K562 (cell line): ENCODE results near the gene LTBP4. TPM values are rescaled to one million over a fixed set of nuclear protein-coding genes. Genes with fewer than 3 reads are reported as not detected.
A peak's percentile ranks its signal among the peaks of the same experiment; 100 is the strongest.

ENCODE experiments used
- ATAC-seq: fragments of 200-7000 bp; cut with Tn5 transposase; 3 replicates; pipeline ENCODE4 v1.9.1; 2020; ENCODE audit warnings: moderate library complexity
- BruUV-seq: library from RNA; stranded (reverse); fragments of 400-500 nt; replicated peaks from 2 replicates; lab custom pipeline; 2021; lab: Mats Ljungman, UMichigan
- CTCF ChIA-PET: fragments of 300-600 bp; formaldehyde crosslinking; extraction: SDS; loops from one replicate; lab custom pipeline; 2021; ENCODE audit warnings: low intra/inter-chr PET ratio; lab: Yijun Ruan, JAX
- POLR2A ChIA-PET: fragments of 300-600, 350-650 bp; sonication (Branson Sonifier 250); formaldehyde crosslinking; extraction: SDS; loops from one replicate; lab custom pipeline; 2021; ENCODE audit warnings: antibody characterized with exemption, inconsistent platforms; lab: Yijun Ruan, JAX
- DNase-seq, 4 experiments: peaks; one replicate each; pipeline versions ENCODE4 v3.0.0 to v3.0.0-alpha.2; 2011 to 2018; ENCODE audit warnings: low spot score in 3 of 4, mixed read lengths in 3 of 4; ENCODE audit errors: extremely low read depth in 1 of 4
- FAIRE-seq: peaks from 2 replicates; lab custom pipeline; 2011; peaks lifted over from hg19 to GRCh38; lab: Jason Lieb, UNC
- H2AFZ ChIP-seq: 2 replicates; pipeline ENCODE4 v1.6.0; 2011; ENCODE audit warnings: low read depth, low read length, control low read depth, inconsistent platforms
- H3K27ac ChIP-seq: fragments of 200-600 bp; 3 replicates; pipeline ENCODE4 v1.8.0; 2011; ENCODE audit warnings: low read depth, mild to moderate bottlenecking, control low read depth, inconsistent platforms, low read length, moderate library complexity, mixed read lengths; ENCODE audit errors: extremely low read depth
- H3K27me3 ChIP-seq, 2 experiments: fragments of 300-600 bp in 1 of 2; 2 replicates in 1 of 2; 3 replicates in 1 of 2; pipeline versions ENCODE4 v1.6.0 to v1.8.0; 2011; ENCODE audit warnings: inconsistent platforms in 2 of 2, low read length in 2 of 2, mild to moderate bottlenecking in 1 of 2, mixed read lengths in 1 of 2, moderate library complexity in 1 of 2; ENCODE audit not compliant: control insufficient read depth in 2 of 2, insufficient read depth in 2 of 2
- H3K36me3 ChIP-seq: fragments of 300-600 bp; 3 replicates; pipeline ENCODE4 v1.8.0; 2011; ENCODE audit warnings: mild to moderate bottlenecking, low read length, inconsistent platforms; ENCODE audit not compliant: control insufficient read depth, insufficient read depth
- H3K4me1 ChIP-seq, 2 experiments: fragments of 200-600 bp in 1 of 2; replicated peaks in 1 of 2; 2 replicates in 1 of 2; 3 replicates in 1 of 2; pipeline versions ENCODE4 v1.5.1 to v1.8.0; 2011; ENCODE audit warnings: inconsistent platforms in 2 of 2, low read length in 2 of 2, mild to moderate bottlenecking in 1 of 2, mixed read lengths in 1 of 2, moderate library complexity in 1 of 2; ENCODE audit not compliant: control insufficient read depth in 2 of 2, insufficient read depth in 2 of 2
- H3K4me2 ChIP-seq: 2 replicates; pipeline ENCODE4 v1.6.1; 2011; ENCODE audit warnings: low read length, control low read depth, inconsistent platforms, mixed read lengths; ENCODE audit not compliant: insufficient read depth
- H3K4me3 ChIP-seq: fragments of 200-600 bp; sonication (generic), shearing (Covaris generic); 2 replicates; pipeline ENCODE4 v1.5.1; 2016; ENCODE audit warnings: control low read depth, inconsistent platforms
- H3K79me2 ChIP-seq: fragments of 200-600 bp; 3 replicates; pipeline ENCODE4 v1.8.0; 2011; ENCODE audit warnings: low read length, inconsistent platforms; ENCODE audit not compliant: control insufficient read depth, insufficient read depth
- H3K9ac ChIP-seq, 2 experiments: 2 replicates each; pipeline versions ENCODE4 v1.6.0 to v1.6.1; 2011; ENCODE audit warnings: low read depth in 2 of 2, low read length in 2 of 2, control low read depth in 1 of 2, inconsistent platforms in 1 of 2, mild to moderate bottlenecking in 1 of 2, mixed read lengths in 1 of 2; ENCODE audit not compliant: insufficient read depth in 1 of 2
- H3K9me1 ChIP-seq: one replicate; pipeline ENCODE4 v1.6.0; 2011; ENCODE audit warnings: inconsistent platforms, mild to moderate bottlenecking, low read length, moderate library complexity; ENCODE audit not compliant: control insufficient read depth, insufficient read depth
- H3K9me3 ChIP-seq: replicated peaks from 2 replicates; pipeline ENCODE4 v1.5.1; 2011; ENCODE audit warnings: low read depth, low read length, inconsistent platforms; ENCODE audit not compliant: control insufficient read depth, insufficient read depth
- H4K20me1 ChIP-seq: replicated peaks from 2 replicates; pipeline ENCODE4 v1.6.1; 2011; ENCODE audit warnings: low read length, inconsistent platforms, mixed read lengths; ENCODE audit not compliant: control insufficient read depth, insufficient read depth
- ADNP ChIP-seq: fragments of 200-800 bp; sonication (Bioruptor generic); IDR thresholded peaks from 2 replicates; pipeline ENCODE4 v1.6.1; 2016; ENCODE audit warnings: missing genetic modification characterization, missing compliant biosample characterization
- BCOR ChIP-seq: fragments of 450-650 bp; IDR thresholded peaks from 2 replicates; pipeline ENCODE4 v1.6.1; 2016
- CHD4 ChIP-seq: fragments of 200-600 bp; sonication (generic); IDR thresholded peaks from 3 replicates; pipeline ENCODE4 v1.6.1; 2012; ENCODE audit warnings: low read depth, mild to moderate bottlenecking, mixed read lengths, low read length, inconsistent platforms; ENCODE audit not compliant: insufficient read depth, insufficient replicate concordance, poor library complexity, severe bottlenecking
- FOXA3 ChIP-seq, 2 experiments: fragments of 450-650 bp in 1 of 2; sonication (generic) in 1 of 2; formaldehyde crosslinking; IDR thresholded peaks in 1 of 2; conservative IDR thresholded peaks in 1 of 2; 2 replicates each; pipeline versions ENCODE4 v1.4.0 to v1.8.0; 2020 to 2022; ENCODE audit warnings: mild to moderate bottlenecking in 2 of 2, missing genetic modification reagents in 1 of 2
- HDAC2 ChIP-seq: fragments of 450-650 bp; IDR thresholded peaks from 2 replicates; pipeline ENCODE4 v1.6.1; 2016; ENCODE audit warnings: mild to moderate bottlenecking
- KDM1A ChIP-seq, 2 experiments: fragments of 450-650 bp; IDR thresholded peaks; 2 replicates each; pipeline ENCODE4 v1.6.1; 2016; ENCODE audit warnings: mild to moderate bottlenecking in 2 of 2
- RBM25 ChIP-seq: fragments of 200-400 bp; formaldehyde crosslinking; IDR thresholded peaks from 2 replicates; pipeline ENCODE4 v1.6.1; 2018; ENCODE audit warnings: low read length, low read depth, moderate library complexity; ENCODE audit not compliant: severe bottlenecking
- RCOR1 ChIP-seq, 2 experiments: IDR thresholded peaks; 2 replicates each; pipeline ENCODE4 v1.6.1; 2012; ENCODE audit warnings: low read depth in 2 of 2, low read length in 2 of 2, borderline replicate concordance in 1 of 2, improper control_type of control experiment in 1 of 2
- SMARCA5 ChIP-seq: fragments of 450-650 bp; IDR thresholded peaks from 2 replicates; pipeline ENCODE4 v1.6.1; 2016
- ZFP36 ChIP-seq: fragments of 150-350 bp; IDR thresholded peaks from 2 replicates; pipeline ENCODE4 v1.6.1; 2018; ENCODE audit warnings: low read length, low read depth; ENCODE audit not compliant: partially characterized antibody
- ZNF184 ChIP-seq: sonication (generic); formaldehyde crosslinking; IDR thresholded peaks from 2 replicates; pipeline ENCODE4 v1.5.0; 2020; ENCODE audit warnings: missing genetic modification reagents
- WGBS: fragments of 100-300 bp; shearing (Covaris generic); methylation state at CpG from one replicate; pipeline ENCODE4 v1.1.6; 2016; ENCODE audit warnings: low coverage, mixed read lengths; ENCODE audit not compliant: insufficient coverage; ENCODE audit errors: missing lambda C conversion rate; 5-methylcytosine and 5-hydroxymethylcytosine counted together
- in situ Hi-C: fragments of 300-500 bp; cut with MboI; formaldehyde crosslinking; loops from 4 replicates; pipeline ENCODE4 v1.15.0; 2018; ENCODE audit warnings: inconsistent platforms, mixed read lengths
- intact Hi-C: fragments of 100-400 bp; cut with micrococcal nuclease; formaldehyde crosslinking; loops from 2 replicates; pipeline ENCODE4 v1.14.2; 2022
- polyA plus RNA-seq, 8 experiments: library from polyadenylated mRNA; depleted of rRNA in 4 of 8; stranded (reverse) in 5 of 8; unstranded in 3 of 8; fragments of >200 nt; fragmentation: Nextera tagmentation in 2 of 8; fragmentation: Illumina TruSeq in 1 of 8; extraction: Ambion mirVana in 2 of 8; extraction: Trizol in 1 of 8; gene quantifications; 2 replicates each; pipeline versions ENCODE4 v1.2.1 to v1.2.3, GENCODE V29; 2011 to 2014; ENCODE audit warnings: inconsistent platforms in 1 of 8, missing spikeins in 1 of 8
- total RNA-seq, 7 experiments: library from RNA; depleted of rRNA in 6 of 7; stranded (reverse); fragments of >200 nt in 6 of 7; fragmentation: Illumina TruSeq in 2 of 7; extraction: Trizol in 2 of 7; gene quantifications; 2 replicates each; pipeline versions ENCODE4 v1.2.1 to v1.2.3, GENCODE V29; 2011 to 2021; ENCODE audit warnings: low replicate concordance in 1 of 7
- TF ChIP-seq, protein P1 (sequence below): sonication (generic); formaldehyde crosslinking; IDR thresholded peaks from 2 replicates; pipeline ENCODE4 v1.8.0; 2023; ENCODE audit warnings: mild to moderate bottlenecking, missing genetic modification reagents

The LTBP4 gene
- total and polyA plus RNA-seq, 9 of the 15 experiments (the other 6 are each of a cell fraction or from before 2014, with no cell fraction given): 0.35 to 160 (median 31.6) TPM

DNA sequence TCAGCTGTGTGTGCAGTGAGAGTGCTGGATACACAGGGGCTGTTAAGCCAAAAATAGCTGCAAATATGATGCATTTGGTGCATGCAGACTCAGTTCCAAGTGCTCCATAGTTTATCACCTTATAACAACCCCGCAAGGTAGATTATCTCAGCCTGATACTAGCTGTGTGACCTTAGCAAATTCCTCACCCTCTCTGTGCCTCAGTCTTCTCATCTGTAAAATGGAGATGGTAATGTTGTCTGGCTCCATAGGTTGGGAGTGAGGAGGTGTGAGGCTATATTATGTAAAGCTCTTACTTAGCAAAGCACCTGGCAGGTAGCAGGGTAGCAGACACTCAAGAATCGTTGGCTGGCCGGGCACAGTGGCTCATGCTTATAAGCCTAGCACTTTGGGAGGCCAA, 48.3 kb upstream of the LTBP4 start:
- H3K36me3 ChIP-seq: no peaks in the 10 kb centered on the region
- TF ChIP-seq FOXA3 (CRISPR knock-in tag; conservative IDR thresholded peaks at IDR 0.05 in 1 of 2, IDR thresholded peaks at IDR 0.05 in 1 of 2) (no peak), RBM25 (peak; percentile 91), RCOR1 (IDR thresholded peaks at IDR 0.05; ENCODE audit: borderline replicate concordance in 1 of 2, low read depth in 2 of 2, low read length in 2 of 2) (peak in 1 of 2 experiments; percentile 36; a peak in 1 of 4 replicates), BCOR (peak; percentile 84), CHD4 (peak; percentile 35), ADNP (tag) (peak; percentile 46; the same call in 1 of the 2 replicates), ZNF184 (CRISPR knock-in tag) (no peak), ZFP36 (peak; percentile 51), SMARCA5 (0 out of 2 replicates have a peak, but pooled peaks have one; percentile 52), KDM1A (IDR thresholded peaks at IDR 0.05) (peak; percentile 37 to 79; a peak in 3 of 4 replicates), HDAC2 (0 out of 2 replicates have a peak, but pooled peaks have one; percentile 32)
- TF ChIP-seq, protein P1, sequence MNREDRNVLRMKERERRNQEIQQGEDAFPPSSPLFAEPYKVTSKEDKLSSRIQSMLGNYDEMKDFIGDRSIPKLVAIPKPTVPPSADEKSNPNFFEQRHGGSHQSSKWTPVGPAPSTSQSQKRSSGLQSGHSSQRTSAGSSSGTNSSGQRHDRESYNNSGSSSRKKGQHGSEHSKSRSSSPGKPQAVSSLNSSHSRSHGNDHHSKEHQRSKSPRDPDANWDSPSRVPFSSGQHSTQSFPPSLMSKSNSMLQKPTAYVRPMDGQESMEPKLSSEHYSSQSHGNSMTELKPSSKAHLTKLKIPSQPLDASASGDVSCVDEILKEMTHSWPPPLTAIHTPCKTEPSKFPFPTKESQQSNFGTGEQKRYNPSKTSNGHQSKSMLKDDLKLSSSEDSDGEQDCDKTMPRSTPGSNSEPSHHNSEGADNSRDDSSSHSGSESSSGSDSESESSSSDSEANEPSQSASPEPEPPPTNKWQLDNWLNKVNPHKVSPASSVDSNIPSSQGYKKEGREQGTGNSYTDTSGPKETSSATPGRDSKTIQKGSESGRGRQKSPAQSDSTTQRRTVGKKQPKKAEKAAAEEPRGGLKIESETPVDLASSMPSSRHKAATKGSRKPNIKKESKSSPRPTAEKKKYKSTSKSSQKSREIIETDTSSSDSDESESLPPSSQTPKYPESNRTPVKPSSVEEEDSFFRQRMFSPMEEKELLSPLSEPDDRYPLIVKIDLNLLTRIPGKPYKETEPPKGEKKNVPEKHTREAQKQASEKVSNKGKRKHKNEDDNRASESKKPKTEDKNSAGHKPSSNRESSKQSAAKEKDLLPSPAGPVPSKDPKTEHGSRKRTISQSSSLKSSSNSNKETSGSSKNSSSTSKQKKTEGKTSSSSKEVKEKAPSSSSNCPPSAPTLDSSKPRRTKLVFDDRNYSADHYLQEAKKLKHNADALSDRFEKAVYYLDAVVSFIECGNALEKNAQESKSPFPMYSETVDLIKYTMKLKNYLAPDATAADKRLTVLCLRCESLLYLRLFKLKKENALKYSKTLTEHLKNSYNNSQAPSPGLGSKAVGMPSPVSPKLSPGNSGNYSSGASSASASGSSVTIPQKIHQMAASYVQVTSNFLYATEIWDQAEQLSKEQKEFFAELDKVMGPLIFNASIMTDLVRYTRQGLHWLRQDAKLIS (CRISPR knock-in tag): no peak
- in situ Hi-C loops: no loop called here
- intact Hi-C loops: no loop called here
- ATAC-seq (no peak), DNase-seq (no peak), FAIRE-seq (no peak)
- peaks cover 3 to 36% of the 10 kb centered on the region in 2 experiments for H3K27me3 ChIP-seq
- CTCF ChIA-PET: no interaction called here
- no peak overlapping the region for H3K4me3 ChIP-seq
- no peaks in the 10 kb centered on the region for H4K20me1 ChIP-seq
- no peak overlapping the region for H3K4me2 ChIP-seq
- no TSS peak for BruUV-seq
- no peaks in the 10 kb centered on the region for H3K79me2 ChIP-seq
- POLR2A ChIA-PET: interaction anchor here (0.8 kb wide), 1 partner anchor 18 kb away, joined by 3 read pairs; no protein-coding TSS in a partner anchor
- no peak overlapping the region for H2AFZ ChIP-seq
- no peak overlapping the region for H3K27ac ChIP-seq
- H3K9ac ChIP-seq: no peak overlapping the region
- H3K9me1 ChIP-seq: no peaks in the 10 kb centered on the region
- no peaks in the 10 kb centered on the region for H3K9me3 ChIP-seq
- WGBS: 28% methylated on average over 3 of the region's 3 CpGs
- peaks cover 3 to 25% of the 10 kb centered on the region in 2 experiments; a peak in 3 of 5 replicates for H3K4me1 ChIP-seq
